Psoas muscle (tissue), 8 donors: ENCODE measurements around the gene SCN1A. TPM values are rescaled to one million over a fixed set of nuclear protein-coding genes. Genes with fewer than 3 reads are reported as not detected.

Experiments
- ATAC-seq, 4 donors: fragments of 200-7000 bp; cut with Tn5 transposase; one replicate each; pipeline ENCODE4 v1.9.1; 2020; ENCODE audit warnings: moderate library complexity in 3 of 4, mild to moderate bottlenecking in 2 of 4
- DNase-seq, 2 donors: peaks; one replicate each; pipeline ENCODE4 v3.0.0-alpha.2; 2020
- H3K27ac ChIP-seq: fragments of 200-600 bp; one replicate; pipeline ENCODE4 v1.8.0; 2022
- H3K27me3 ChIP-seq, 3 donors: fragments of 200-600 bp in 1 of 3; one replicate each; pipeline versions ENCODE4 v1.6.1 to v1.8.0; 2013 to 2022; ENCODE audit warnings: low read length in 2 of 3, mild to moderate bottlenecking in 2 of 3, moderate library complexity in 1 of 3; ENCODE audit not compliant: insufficient read depth in 3 of 3
- H3K36me3 ChIP-seq, 2 donors: fragments of 200-600 bp in 1 of 2; one replicate each; pipeline versions ENCODE4 v1.6.1 to v1.8.0; 2013 to 2022; ENCODE audit warnings: low read depth in 1 of 2, mild to moderate bottlenecking in 1 of 2, moderate library complexity in 1 of 2; ENCODE audit not compliant: insufficient read depth in 1 of 2
- H3K4me1 ChIP-seq: fragments of 200-600 bp; one replicate; pipeline ENCODE4 v1.8.0; 2022
- H3K4me3 ChIP-seq: fragments of 200-600 bp; one replicate; pipeline ENCODE4 v1.8.0; 2022; ENCODE audit warnings: mild to moderate bottlenecking
- H3K9me3 ChIP-seq: fragments of 200-600 bp; one replicate; pipeline ENCODE4 v1.8.0; 2022
- WGBS, 3 donors: extraction: QIAGEN DNeasy Blood & Tissue Kit; methylation state at CpG; one replicate each; pipeline versions ENCODE4 v1.1.6 to v1.1.7; 2013; 5-methylcytosine and 5-hydroxymethylcytosine counted together
- intact Hi-C, 2 donors: fragments of 100-400 bp; cut with DNase I; formaldehyde crosslinking; loops; one replicate each; pipeline versions ENCODE4 v1.11.0 to v1.14.2; 2022
- polyA plus RNA-seq, 3 donors: library from polyadenylated mRNA; stranded (reverse); fragments of 200-250 nt; gene quantifications; one replicate each; pipeline ENCODE4 v1.2.3, GENCODE V29; 2013
- total RNA-seq, 4 donors: library from RNA; stranded (reverse); fragmentation: NEBNext Ultra II Directional in 2 of 4; extraction: Animal tissue kit (Norgen Biotek cat#: 25700) in 2 of 4; gene quantifications; one replicate each; pipeline versions ENCODE4 v1.2.1 to v1.2.4, GENCODE V29; 2021 to 2023
- TF ChIP-seq, protein P1 (sequence below): fragments of 200-600 bp; IDR thresholded peaks from one replicate; pipeline ENCODE4 v1.8.0; 2022; ENCODE audit warnings: antibody characterized with exemption
- donor health status: healthy with polysubstance abuse.
- donor health status: DM: no; HTN: no; CAD: no; lungs with moderate emphysema.
- donor health status: Bipolar disorder and iron deficiency.
- donor health status: healthy.
- donor health status: DM: yes; HTN: yes; CAD: no.
- donor health status: DM: no; HTN: no; CAD: no.
- donor health status: DM: no; HTN: no; CAD: no.
- donor health status: DM: yes; HTN: yes; CAD: no.

SCN1A gene
- total and polyA plus RNA-seq, 7 donors, result 0.01 TPM; not detected in 6

GRCh38 chr2:166092889-166093288, 34.9 kb downstream of the SCN1A start:
- Histone ChIP-seq H3K36me3 (no peaks in the 10 kb centered on the region), H3K9me3 (no peaks in the 10 kb centered on the region), H3K27ac (no peak overlapping the region), H3K4me1 (peaks cover 10% of the 10 kb centered on the region), H3K27me3 (no peaks in the 10 kb centered on the region), H3K4me3 (no peak overlapping the region)
- ATAC-seq (no peak), DNase-seq (no peak)
- intact Hi-C loops, result no loop called here
- TF ChIP-seq, protein P1, sequence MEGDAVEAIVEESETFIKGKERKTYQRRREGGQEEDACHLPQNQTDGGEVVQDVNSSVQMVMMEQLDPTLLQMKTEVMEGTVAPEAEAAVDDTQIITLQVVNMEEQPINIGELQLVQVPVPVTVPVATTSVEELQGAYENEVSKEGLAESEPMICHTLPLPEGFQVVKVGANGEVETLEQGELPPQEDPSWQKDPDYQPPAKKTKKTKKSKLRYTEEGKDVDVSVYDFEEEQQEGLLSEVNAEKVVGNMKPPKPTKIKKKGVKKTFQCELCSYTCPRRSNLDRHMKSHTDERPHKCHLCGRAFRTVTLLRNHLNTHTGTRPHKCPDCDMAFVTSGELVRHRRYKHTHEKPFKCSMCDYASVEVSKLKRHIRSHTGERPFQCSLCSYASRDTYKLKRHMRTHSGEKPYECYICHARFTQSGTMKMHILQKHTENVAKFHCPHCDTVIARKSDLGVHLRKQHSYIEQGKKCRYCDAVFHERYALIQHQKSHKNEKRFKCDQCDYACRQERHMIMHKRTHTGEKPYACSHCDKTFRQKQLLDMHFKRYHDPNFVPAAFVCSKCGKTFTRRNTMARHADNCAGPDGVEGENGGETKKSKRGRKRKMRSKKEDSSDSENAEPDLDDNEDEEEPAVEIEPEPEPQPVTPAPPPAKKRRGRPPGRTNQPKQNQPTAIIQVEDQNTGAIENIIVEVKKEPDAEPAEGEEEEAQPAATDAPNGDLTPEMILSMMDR, result no peak
- WGBS, 3 donors, result 70 to 78% (median 78%) methylated on average over 3 of the region's 3 CpGs

DNA sequence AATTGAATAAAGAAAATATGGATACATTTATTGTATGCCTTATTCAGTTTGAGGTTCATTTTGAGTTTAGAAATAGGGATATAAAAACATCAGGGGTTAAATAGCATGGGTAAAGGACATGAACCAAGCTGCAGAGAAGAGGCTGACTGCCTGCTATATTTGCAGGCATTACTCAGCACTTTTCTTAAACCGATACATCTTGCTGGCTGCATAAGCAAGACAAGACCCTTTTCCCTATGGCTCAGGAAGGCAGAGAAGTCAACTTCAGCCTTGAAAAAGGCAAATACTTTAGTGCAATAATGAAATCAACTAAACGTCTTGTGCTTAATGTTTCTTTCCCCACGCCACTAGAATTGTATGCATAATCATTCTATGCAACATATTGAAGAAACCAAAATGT, 36.4 kb downstream of the SCN1A start:
- intact Hi-C loops, result no loop called here
- Histone ChIP-seq H3K36me3 (no peaks in the 10 kb centered on the region), H3K9me3 (no peaks in the 10 kb centered on the region), H3K4me1 (peaks cover 10% of the 10 kb centered on the region), H3K27ac (no peak overlapping the region), H3K4me3 (no peak overlapping the region), H3K27me3 (no peaks in the 10 kb centered on the region)
- ATAC-seq, result no peak
- DNase-seq, result no peak
- WGBS, 3 donors, result 53 to 65% (median 59%) methylated on average over 3 of the region's 3 CpGs
- TF ChIP-seq, protein P1, result no peak

- H3K27ac ChIP-seq, result no peak overlapping the region
- no peak for ATAC-seq
- H3K36me3 ChIP-seq, result no peaks in the 10 kb centered on the region
- H3K27me3 ChIP-seq, result no peaks in the 10 kb centered on the region
- 53 to 55% (median 54%) methylated on average over 5 of the region's 5 CpGs for WGBS, 3 donors
- peaks cover 10% of the 10 kb centered on the region for H3K4me1 ChIP-seq
- no peak for DNase-seq
- TF ChIP-seq, protein P1, result no peak
- intact Hi-C loops, result no loop called here
- no peaks in the 10 kb centered on the region for H3K9me3 ChIP-seq
- H3K4me3 ChIP-seq, result no peak overlapping the region
These were observed 36.9 kb downstream of the SCN1A start for GRCh38 chr2:166090908-166091307.

DNA sequence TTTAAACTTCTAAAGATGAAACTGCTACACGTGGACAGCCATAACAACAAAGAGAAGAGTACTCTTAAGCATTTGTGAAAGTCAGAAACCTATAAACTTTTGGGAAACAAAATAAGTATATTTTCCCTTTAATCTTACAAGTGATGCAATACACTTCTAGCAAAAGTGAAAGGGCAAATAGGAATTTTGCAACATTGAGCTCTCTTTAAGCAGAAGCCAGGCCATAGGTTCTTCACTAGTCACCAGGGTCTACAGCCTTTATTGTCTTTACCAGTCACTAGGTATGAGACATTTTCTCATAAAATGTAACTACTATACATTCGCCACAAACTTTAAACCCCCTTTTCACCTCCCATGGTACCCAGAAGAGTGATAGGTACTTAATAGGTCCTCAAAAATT, 37.5 kb downstream of the SCN1A start:
- no peaks in the 10 kb centered on the region for H3K36me3 ChIP-seq
- peaks cover 10% of the 10 kb centered on the region for H3K4me1 ChIP-seq
- ATAC-seq, result no peak
- WGBS, 3 donors, result 83 to 94% (median 84%) methylated on average over 2 of the region's 2 CpGs
- intact Hi-C loops, result no loop called here
- no peak overlapping the region for H3K27ac ChIP-seq
- no peaks in the 10 kb centered on the region for H3K27me3 ChIP-seq
- H3K9me3 ChIP-seq, result no peaks in the 10 kb centered on the region
- TF ChIP-seq, protein P1, result no peak
- H3K4me3 ChIP-seq, result no peak overlapping the region
- no peak for DNase-seq

GRCh38 chr2:166088634-166089033, 39.2 kb downstream of the SCN1A start:
- no peak for ATAC-seq
- intact Hi-C loops, result no loop called here
- TF ChIP-seq, protein P1, result no peak

More at GRCh38 chr2:166088634-166089033, 39.2 kb downstream of the SCN1A start:
- Histone ChIP-seq H3K27ac (no peak overlapping the region), H3K4me1 (peaks cover 10% of the 10 kb centered on the region), H3K27me3 (no peaks in the 10 kb centered on the region), H3K4me3 (no peak overlapping the region), H3K36me3 (no peaks in the 10 kb centered on the region), H3K9me3 (no peaks in the 10 kb centered on the region)
- DNase-seq, result no peak
- WGBS, 3 donors, result 83 to 89% (median 86%) methylated on average over 3 of the region's 3 CpGs
